Measurements from ENCODE around the gene CDC42EP2.

CDC42EP2 gene

DNA sequence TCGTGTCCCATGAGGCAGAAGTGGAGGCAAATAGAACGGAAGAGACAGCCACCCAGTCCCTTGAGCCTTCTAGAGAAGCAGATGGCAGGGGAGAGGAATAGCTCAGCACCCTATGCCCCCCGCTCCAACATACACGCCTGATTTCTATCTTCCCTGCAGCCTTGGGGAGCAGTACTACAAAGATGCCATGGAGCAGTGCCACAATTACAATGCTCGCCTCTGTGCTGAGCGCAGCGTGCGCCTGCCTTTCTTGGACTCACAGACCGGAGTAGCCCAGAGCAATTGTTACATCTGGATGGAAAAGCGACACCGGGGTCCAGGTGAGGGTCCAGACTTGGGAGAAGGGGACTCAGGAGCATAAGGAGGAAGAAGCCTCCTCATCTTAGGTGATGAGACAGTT, 25.6 kb downstream of the CDC42EP2 start:
- no peak for DNase-seq (ENCODE audit: low read depth)
- TF ChIP-seq, protein P1, sequence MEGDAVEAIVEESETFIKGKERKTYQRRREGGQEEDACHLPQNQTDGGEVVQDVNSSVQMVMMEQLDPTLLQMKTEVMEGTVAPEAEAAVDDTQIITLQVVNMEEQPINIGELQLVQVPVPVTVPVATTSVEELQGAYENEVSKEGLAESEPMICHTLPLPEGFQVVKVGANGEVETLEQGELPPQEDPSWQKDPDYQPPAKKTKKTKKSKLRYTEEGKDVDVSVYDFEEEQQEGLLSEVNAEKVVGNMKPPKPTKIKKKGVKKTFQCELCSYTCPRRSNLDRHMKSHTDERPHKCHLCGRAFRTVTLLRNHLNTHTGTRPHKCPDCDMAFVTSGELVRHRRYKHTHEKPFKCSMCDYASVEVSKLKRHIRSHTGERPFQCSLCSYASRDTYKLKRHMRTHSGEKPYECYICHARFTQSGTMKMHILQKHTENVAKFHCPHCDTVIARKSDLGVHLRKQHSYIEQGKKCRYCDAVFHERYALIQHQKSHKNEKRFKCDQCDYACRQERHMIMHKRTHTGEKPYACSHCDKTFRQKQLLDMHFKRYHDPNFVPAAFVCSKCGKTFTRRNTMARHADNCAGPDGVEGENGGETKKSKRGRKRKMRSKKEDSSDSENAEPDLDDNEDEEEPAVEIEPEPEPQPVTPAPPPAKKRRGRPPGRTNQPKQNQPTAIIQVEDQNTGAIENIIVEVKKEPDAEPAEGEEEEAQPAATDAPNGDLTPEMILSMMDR (IDR thresholded peaks at IDR 0.05; ENCODE audit: low read length, missing control alignments), result no peak
- no peak overlapping the region for H3K4me3 ChIP-seq (replicated peaks; ENCODE audit: low read depth, low read length)

DNA sequence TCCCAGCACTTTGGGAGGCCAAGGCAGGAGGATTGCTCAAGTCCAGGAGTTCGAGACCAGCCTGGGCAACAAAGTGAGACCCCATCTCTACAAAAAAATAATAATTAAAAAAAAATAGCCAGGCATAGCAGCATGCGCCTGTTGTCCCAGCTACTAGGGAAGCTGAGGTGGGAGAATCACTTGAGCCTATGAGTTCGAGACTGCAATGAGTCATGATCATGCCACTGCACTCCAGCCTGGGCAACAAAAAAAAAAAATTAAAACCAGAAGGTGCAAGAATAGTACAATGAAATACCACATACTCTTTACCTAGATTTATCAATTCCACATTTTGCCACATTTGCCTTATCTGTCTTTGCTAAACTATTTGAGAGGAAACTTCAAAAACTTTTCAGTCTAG, 27.2 kb downstream of the CDC42EP2 start:
- TF ChIP-seq, protein P1 (IDR thresholded peaks at IDR 0.05; ENCODE audit: low read length, missing control alignments), result no peak
- no peak overlapping the region for H3K4me3 ChIP-seq (replicated peaks; ENCODE audit: low read depth, low read length)
- DNase-seq (ENCODE audit: low read depth), result no peak

DNA sequence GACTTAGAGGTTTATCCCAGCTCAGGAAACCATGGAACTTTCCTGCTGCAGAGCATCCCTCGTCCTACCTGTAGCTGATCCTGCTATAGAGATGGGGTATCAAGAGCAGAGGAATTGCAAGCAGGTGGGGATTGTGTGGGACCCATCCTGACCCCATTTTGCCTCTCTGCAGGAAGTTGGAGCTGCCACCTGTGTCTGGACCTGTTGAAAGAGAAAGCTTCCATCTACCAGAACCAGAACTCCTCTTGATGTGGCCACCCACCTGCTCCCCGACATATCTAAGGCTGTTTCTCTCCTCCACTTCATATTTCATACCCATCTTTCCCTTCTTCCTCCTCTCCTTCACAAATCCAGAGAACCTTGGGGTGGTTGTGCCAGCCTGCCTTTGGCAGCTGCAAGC, 36.8 kb downstream of the CDC42EP2 start:
- TF ChIP-seq, protein P1 (IDR thresholded peaks at IDR 0.05; ENCODE audit: low read length, missing control alignments), result no peak
- H3K4me3 ChIP-seq (replicated peaks; ENCODE audit: low read depth, low read length), result no peak overlapping the region
- DNase-seq (ENCODE audit: low read depth), result no peak

DNA sequence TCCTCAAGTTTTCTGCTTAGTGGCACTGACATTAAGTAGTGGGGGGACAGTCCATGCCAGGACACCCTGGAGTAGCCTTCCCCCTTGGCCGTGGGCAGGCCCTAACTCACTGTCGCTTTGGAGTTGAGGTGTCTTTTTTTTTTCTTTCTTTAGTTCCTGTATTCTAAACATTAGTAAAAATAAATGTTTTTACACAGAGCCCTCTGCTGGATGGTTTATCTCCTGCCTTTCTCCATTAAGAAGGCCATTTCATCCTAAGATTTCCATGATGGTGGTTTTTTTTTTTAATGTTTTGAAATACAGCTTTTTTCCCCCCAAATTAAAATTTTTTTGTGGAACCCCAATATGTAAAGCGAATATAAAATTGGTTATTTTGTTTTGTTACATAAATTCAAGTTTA, 38.1 kb downstream of the CDC42EP2 start:
- no peak overlapping the region for H3K4me3 ChIP-seq (replicated peaks; ENCODE audit: low read depth, low read length)
- DNase-seq (ENCODE audit: low read depth), result peak; percentile 42
- TF ChIP-seq, protein P1 (IDR thresholded peaks at IDR 0.05; ENCODE audit: low read length, missing control alignments), result peak; percentile 46

DNA sequence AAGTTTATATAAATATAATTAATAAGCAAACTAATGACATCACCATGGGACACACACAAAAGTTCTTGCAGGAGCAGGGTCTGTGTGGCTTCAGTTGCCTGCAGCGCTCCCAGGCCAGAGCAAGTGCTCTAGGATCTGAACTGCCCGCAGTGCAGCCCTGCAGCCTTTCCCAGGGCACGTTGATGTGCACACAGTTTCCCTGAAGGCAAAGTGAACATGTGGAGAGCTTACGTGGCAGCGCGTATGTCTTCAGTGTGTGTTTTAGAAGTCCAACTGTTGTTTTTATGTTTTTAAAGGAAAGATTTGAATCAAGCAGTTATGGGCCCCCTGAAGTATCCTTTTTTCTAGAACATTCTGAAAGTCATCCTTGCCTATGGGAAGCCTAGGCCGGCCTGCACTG, 38.7 kb downstream of the CDC42EP2 start:
- H3K4me3 ChIP-seq (replicated peaks; ENCODE audit: low read depth, low read length), result no peak overlapping the region
- TF ChIP-seq, protein P1 (IDR thresholded peaks at IDR 0.05; ENCODE audit: low read length, missing control alignments), result no peak
- DNase-seq (ENCODE audit: low read depth), result no peak

DNA sequence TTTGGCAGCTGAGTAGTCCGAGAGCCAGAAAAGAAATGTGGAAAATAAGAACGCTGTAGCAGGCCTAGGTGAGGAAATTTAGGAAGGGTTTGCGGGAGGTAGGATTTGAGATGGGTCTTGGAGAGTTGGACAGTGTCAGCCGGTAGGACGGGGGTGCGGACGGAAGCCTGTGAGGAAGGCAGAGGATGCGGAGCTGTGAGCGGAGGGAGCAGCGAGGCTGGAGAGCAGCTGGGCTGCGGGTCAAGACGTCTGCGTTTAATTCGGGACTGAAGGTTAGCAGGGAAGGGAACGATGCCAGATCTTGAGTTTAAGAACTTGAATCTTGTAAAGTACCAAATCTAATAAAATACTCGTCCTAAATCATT, 39.2 kb downstream of the CDC42EP2 start:
- DNase-seq (ENCODE audit: low read depth), result no peak
- TF ChIP-seq, protein P1 (IDR thresholded peaks at IDR 0.05; ENCODE audit: low read length, missing control alignments), result no peak
- peak overlapping the region; percentile 60 for H3K4me3 ChIP-seq (replicated peaks; ENCODE audit: low read depth, low read length)

DNA sequence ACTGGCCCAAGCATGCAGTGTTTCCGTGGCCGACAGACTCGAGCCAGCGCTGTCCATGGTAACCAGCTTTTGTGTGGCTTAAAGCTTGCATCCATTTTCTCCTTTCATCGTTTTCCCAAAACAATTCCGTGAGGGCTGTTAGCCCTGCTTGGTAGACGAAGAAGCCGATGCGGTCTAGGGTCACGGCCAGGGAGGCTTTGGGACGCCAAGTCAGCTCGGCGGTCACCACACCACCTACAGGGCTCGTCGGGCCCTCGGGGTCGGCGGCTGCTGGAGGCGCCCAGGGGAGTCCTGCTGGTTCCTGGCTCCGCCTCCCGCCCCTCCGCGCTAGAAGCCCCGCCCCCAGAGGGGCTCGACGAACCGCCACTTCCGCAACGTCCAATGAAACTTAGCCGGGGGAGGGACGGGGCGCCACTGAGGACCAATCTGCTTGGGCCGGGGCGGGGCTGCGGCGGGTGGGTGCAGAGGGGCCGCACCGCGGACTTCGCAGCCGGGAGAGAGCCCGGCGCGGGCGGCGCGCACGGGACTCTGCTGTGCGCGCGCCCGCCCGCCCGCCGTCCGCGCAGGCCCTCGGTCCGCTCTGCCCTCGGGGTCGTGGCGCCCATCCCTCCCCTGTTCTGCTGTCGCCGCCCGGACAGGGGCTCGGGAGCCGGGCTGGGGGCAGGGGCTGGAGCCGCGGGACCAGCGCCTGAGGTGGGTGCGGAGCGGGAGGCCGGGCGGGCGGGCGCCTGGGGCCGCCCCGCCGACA, 39.8 kb downstream of the CDC42EP2 start, which contains the start of gene TIGD3:
Gene TIGD3, plus strand, starts transcription at position 487 of the 748 bp plus-strand sequence. CDS start 1,058 bp downstream, outside the sequence.
- TF ChIP-seq, protein P1 (IDR thresholded peaks at IDR 0.05; ENCODE audit: low read length, missing control alignments), result no peak
- peak within 1 kb of the TSS; percentile 60 for H3K4me3 ChIP-seq (replicated peaks; ENCODE audit: low read depth, low read length)
- peak; percentile 94 for DNase-seq (ENCODE audit: low read depth)

Data from fibroblast of pulmonary artery (primary cell).